ENCODE measurements around the gene RGCC.
"Not testable (repeated sequence)": the region's sequence is repeated elsewhere in the genome, so short reads cannot be mapped to it uniquely, and the experiment has no call there.

RGCC gene

GRCh38 chr13:41471785-41472184, 14.4 kb downstream of the RGCC start:
- no peak for FAIRE-seq
- DNase-seq (ENCODE audit: extremely low spot score, insufficient read length, low read depth) = no peak

GRCh38 chr13:41487222-41487621, 29.9 kb downstream of the RGCC start:
- FAIRE-seq (no peak), DNase-seq (ENCODE audit: extremely low spot score, insufficient read length, low read depth) (no peak)

DNA sequence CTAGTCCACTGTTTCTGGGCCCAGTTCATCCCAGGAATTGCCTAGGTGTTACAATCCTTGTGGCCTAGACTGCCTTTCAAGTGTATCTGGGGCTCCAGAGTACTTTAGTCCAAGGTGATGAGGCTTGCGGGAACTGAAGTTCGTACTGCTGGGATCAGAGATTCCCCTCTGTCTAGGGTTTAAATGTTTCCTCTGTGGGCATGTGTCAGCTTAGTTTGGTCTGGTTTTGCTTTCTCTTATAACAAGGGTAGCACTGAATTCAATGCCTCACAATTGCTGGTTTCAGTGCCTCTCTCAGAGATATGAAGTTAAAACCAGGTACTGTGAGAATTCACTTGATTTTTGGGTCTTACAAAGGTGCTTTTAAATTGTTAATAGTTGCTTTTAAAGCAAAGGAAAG, 30.8 kb downstream of the RGCC start:
- FAIRE-seq (peak; percentile 42), DNase-seq (ENCODE audit: extremely low spot score, insufficient read length, low read depth) (no peak)

- no peak for FAIRE-seq
These were observed 33.1 kb downstream of the RGCC start for GRCh38 chr13:41490371-41491015.

DNA sequence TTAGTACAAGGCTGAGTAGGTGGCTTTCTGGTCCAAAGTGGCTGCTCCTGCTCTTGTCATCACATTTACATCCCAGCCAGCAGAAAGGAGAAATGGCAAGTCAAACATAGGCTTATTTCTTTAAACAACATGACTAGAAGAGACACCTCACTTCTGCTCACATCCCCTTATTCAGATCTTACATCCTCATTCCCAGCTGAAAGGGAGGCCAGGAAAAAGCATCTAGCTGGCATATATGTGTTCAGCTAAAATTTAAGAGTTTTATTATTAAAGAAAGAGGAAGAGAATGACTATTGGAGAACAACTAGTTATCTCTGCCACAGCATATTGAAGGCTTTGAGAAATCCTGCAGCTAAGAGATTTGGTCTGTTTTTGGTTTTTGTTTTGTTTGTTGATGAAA, 34.1 kb downstream of the RGCC start:
- no peak for FAIRE-seq
- no peak for DNase-seq (ENCODE audit: extremely low spot score, insufficient read length, low read depth)

More at GRCh38 chr13:41490371-41491015, 33.1 kb downstream of the RGCC start:
- DNase-seq (ENCODE audit: extremely low spot score, insufficient read length, low read depth) = no peak

DNA sequence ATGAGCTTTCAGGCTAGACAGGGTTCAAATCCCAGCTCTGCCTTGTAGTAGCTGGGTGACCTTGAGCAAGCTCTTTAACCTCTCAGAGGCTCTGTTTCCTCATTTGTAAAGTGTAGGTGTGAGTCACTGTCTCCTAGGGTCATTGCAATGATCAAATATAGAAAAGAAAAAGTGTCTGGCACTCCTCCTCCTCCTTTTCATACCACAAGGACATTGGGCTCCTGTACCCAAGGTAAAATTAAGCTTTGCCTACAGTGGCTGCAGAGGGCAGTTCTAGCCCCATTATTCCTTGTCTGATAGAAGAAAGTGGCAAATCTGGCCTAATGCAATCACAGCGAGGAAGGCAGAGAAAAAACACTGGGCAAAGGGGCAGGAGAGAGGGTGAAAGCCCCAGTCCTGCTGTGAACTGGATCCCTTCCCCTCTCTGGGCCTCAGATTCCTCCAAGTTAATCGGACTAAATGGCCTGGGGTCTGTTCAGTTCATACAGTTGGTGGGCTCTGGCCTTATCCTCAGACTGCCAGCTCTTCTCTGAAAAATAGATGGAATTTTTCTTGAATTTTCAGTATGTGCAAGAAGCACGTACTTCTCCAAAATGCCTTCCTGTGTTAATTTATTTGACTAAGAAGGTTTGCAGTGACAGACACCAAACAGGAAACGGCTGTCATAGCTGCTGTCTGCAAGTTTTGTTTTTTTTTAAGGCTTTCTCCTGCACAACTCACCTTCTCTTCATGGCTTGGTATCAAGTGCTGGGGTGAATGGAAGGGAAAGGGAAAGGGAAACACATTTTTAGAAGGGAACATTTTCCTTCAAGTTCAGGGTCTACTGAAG, 35.3 kb downstream of the RGCC start:
- FAIRE-seq (peak; percentile 89), DNase-seq (ENCODE audit: extremely low spot score, insufficient read length, low read depth) (no peak)

- FAIRE-seq = no peak
- no peak for DNase-seq (ENCODE audit: extremely low spot score, insufficient read length, low read depth)
These were observed 36.9 kb downstream of the RGCC start for GRCh38 chr13:41494202-41494601.

- DNase-seq (ENCODE audit: extremely low spot score, insufficient read length, low read depth) (no peak), FAIRE-seq (no peak)
These were observed 37.7 kb downstream of the RGCC start for GRCh38 chr13:41495044-41495443.

GRCh38 chr13:41496420-41497234, 39.3 kb downstream of the RGCC start:
- FAIRE-seq = no peak

DNA sequence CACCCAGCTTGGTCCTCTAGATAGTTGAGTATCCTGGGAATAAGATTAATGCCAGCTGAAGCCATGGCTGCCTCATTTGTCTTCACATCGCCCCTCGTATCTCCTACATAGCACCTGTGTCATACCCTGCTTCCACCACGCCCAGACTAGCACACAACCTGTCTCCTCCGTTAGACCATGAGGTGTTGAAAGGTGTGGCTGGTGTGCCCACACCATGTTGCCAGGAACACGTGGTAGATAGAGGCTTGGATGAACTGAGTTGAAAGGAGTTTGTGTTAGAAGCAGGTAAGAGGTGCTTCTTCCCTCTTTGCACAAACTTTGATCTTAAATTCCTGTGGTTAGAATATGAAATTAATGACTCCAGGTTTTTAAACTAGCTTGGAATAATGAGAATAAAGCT, 40.1 kb downstream of the RGCC start:
- no peak for DNase-seq (ENCODE audit: extremely low spot score, insufficient read length, low read depth)
- no peak for FAIRE-seq

More at GRCh38 chr13:41496420-41497234, 39.3 kb downstream of the RGCC start:
- no peak for DNase-seq (ENCODE audit: extremely low spot score, insufficient read length, low read depth)

- no peak for FAIRE-seq
- no peak for DNase-seq (ENCODE audit: extremely low spot score, insufficient read length, low read depth)
These were observed 42.1 kb downstream of the RGCC start for GRCh38 chr13:41499452-41499851.

DNA sequence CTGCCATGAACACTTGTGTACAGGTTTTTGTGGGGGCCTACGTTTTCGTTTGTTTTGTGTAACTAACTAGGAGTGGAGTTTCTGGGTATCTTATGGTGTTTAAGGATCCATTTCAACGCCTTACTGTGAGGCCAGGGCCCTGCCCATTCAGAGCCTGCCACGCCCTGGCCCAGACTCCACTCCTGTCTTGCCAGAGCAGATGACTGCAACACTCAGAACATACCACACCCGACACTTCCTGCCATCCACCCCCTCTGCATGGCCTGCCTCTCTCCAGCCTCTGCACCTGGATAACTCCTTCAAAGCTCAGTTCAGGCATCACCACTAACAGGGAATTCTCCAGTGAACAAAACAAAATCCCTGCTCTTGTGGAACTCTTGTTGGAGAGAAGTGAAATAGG, 43.2 kb downstream of the RGCC start:
- DNase-seq (ENCODE audit: extremely low spot score, insufficient read length, low read depth) (no peak), FAIRE-seq (peak; percentile 60)

DNA sequence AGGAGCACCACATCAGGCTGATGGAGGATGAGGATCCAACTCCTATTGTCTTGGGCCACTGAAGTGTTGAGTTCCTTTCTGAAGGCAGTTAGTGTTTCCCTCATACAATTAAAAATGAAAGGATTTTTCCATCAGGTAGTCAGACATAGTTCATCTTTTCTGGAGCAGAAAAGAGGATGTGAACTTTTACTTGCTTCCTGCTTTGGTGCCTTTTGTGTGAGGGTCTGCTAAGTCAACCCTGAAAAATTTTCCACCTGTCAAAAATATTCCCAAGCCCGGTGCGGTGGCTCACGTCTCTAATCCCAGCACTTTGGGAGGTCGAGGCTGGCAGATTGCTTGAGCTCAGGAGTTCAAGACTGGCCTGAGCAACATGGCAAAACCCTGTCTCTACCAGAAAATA, 43.9 kb downstream of the RGCC start:
- FAIRE-seq (peak; percentile 60), DNase-seq (ENCODE audit: extremely low spot score, insufficient read length, low read depth) (no peak)

GRCh38 chr13:41502031-41502430, 44.7 kb downstream of the RGCC start:
- FAIRE-seq = no peak

GRCh38 chr13:41502673-41503072, 45.3 kb downstream of the RGCC start:
- no peak for DNase-seq (ENCODE audit: extremely low spot score, insufficient read length, low read depth)
- FAIRE-seq = peak; percentile 96

More at GRCh38 chr13:41502031-41502430, 44.7 kb downstream of the RGCC start:
- no peak for DNase-seq (ENCODE audit: extremely low spot score, insufficient read length, low read depth)

- no peak for FAIRE-seq
- no peak for DNase-seq (ENCODE audit: extremely low spot score, insufficient read length, low read depth)
These were observed 46.0 kb downstream of the RGCC start for GRCh38 chr13:41503356-41503755.

DNA sequence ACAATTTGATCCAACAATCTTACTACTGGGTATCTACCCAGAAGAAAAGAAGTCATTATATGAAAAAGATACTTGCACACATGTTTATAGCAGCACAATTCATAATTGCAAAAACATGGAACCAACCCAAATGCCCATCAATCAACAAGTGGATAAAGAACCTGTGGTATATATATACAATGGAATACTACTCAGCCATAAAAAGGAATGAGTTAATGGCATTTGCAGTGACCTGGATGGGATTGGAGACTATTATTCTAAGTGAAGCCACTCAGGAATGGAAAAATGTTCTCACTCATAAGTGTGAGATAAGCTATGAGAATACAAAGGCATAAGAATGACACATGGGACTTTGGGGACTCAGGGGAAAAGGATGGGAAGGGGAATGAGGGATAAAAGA, 47.3 kb downstream of the RGCC start:
- not testable (repeated sequence) for DNase-seq (ENCODE audit: extremely low spot score, insufficient read length, low read depth); FAIRE-seq

GRCh38 chr13:41505209-41505835, 48.0 kb downstream of the RGCC start:
- FAIRE-seq = peak; percentile 24
- DNase-seq (ENCODE audit: extremely low spot score, insufficient read length, low read depth) = no peak

DNA sequence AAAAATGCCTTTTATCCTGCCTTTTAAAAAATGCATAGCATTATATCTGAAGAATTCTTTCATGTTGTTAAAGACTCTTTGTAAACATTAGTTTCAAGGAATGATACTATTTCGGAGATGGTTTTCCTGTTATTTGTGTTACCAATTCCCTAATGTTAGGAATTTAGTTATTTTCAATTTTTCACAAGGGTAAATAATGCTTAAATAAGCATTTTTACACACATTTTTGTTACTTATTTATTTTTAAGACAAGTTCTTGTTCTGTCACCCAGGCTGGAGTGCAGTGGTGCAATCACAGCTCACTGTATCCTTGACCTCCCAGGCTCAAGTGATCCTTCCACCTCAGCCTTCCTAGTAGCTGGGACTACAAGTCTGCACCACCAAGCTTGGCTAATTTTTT, 49.0 kb downstream of the RGCC start:
- FAIRE-seq (no peak), DNase-seq (ENCODE audit: extremely low spot score, insufficient read length, low read depth) (no peak)

- FAIRE-seq (no peak), DNase-seq (ENCODE audit: extremely low spot score, insufficient read length, low read depth) (no peak)
These were observed 52.6 kb downstream of the RGCC start for GRCh38 chr13:41509971-41510370.

Data from GM18507 (cell line).